Prostate gland (tissue), 2 donors: ENCODE measurements around the gene RNF157.
A peak's percentile ranks its signal among the peaks of the same experiment; 100 is the strongest.

Experiments
- POLR2A ChIP-seq: fragments of 450-650 bp; IDR thresholded peaks from one replicate; pipeline ENCODE4 v1.6.1; 2016; ENCODE audit warnings: antibody characterized with exemption, mild to moderate bottlenecking
- POLR2AphosphoS5 ChIP-seq: sonication (generic); formaldehyde crosslinking; IDR thresholded peaks from one replicate; pipeline ENCODE4 v1.6.1; 2017; ENCODE audit warnings: antibody characterized with exemption
- TF ChIP-seq, protein P1 (sequence below), 4 experiments: fragments of 200-600 bp in 2 of 4; fragments of 450-650 bp in 2 of 4; sonication (generic) in 2 of 4; IDR thresholded peaks; 1 replicate in 3 of 4; 2 replicates in 1 of 4; pipeline ENCODE4 v1.5.1; 2016 to 2019; ENCODE audit warnings: antibody characterized with exemption in 4 of 4, mild to moderate bottlenecking in 2 of 4, moderate library complexity in 2 of 4

GRCh38 chr17:76182016-76182764 is 58.1 kb downstream of the RNF157 start:
- no peak for TF ChIP-seq POLR2A
- TF ChIP-seq, protein P1, sequence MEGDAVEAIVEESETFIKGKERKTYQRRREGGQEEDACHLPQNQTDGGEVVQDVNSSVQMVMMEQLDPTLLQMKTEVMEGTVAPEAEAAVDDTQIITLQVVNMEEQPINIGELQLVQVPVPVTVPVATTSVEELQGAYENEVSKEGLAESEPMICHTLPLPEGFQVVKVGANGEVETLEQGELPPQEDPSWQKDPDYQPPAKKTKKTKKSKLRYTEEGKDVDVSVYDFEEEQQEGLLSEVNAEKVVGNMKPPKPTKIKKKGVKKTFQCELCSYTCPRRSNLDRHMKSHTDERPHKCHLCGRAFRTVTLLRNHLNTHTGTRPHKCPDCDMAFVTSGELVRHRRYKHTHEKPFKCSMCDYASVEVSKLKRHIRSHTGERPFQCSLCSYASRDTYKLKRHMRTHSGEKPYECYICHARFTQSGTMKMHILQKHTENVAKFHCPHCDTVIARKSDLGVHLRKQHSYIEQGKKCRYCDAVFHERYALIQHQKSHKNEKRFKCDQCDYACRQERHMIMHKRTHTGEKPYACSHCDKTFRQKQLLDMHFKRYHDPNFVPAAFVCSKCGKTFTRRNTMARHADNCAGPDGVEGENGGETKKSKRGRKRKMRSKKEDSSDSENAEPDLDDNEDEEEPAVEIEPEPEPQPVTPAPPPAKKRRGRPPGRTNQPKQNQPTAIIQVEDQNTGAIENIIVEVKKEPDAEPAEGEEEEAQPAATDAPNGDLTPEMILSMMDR (IDR thresholded peaks at IDR 0.05) = peak; percentile 74 to 92 (median 90)
- peak; percentile 70 for TF ChIP-seq POLR2AphosphoS5
